Naive B cell (primary cell): Measurements from ENCODE around the gene GPBP1. TPM values are rescaled to one million over a fixed set of nuclear protein-coding genes. Genes with fewer than 3 reads are reported as not detected.
"Not testable (repeated sequence)": the region's sequence is repeated elsewhere in the genome, so short reads cannot be mapped to it uniquely, and the experiment has no call there.

Experiments
- ATAC-seq, 2 donors: fragments of 150-1000 bp; cut with Tn5 transposase; 2 replicates each; pipeline ENCODE4 v1.10.0; 2021; ENCODE audit warnings: low read depth in 2 of 2, mild to moderate bottlenecking in 2 of 2, moderate library complexity in 2 of 2
- DNase-seq: peaks from one replicate; pipeline ENCODE4 v3.0.0; 2022
- H3K27ac Mint-ChIP-seq, 6 donors: one replicate each; pipeline ENCODE4 v1.8.0; 2020 to 2022; ENCODE audit warnings: mild to moderate bottlenecking in 6 of 6, mixed read lengths in 6 of 6, moderate library complexity in 5 of 6, inconsistent platforms in 2 of 6
- H3K27me3 Mint-ChIP-seq, 3 donors: one replicate each; pipeline ENCODE4 v1.8.0; 2021 to 2022; ENCODE audit warnings: mixed read lengths in 3 of 3, mild to moderate bottlenecking in 1 of 3
- H3K36me3 Mint-ChIP-seq, 2 donors: one replicate each; pipeline ENCODE4 v1.8.0; 2020 to 2022; ENCODE audit warnings: mixed read lengths in 2 of 2, inconsistent platforms in 1 of 2, mild to moderate bottlenecking in 1 of 2
- H3K4me1 Mint-ChIP-seq, 3 donors: one replicate each; pipeline ENCODE4 v1.8.0; 2020 to 2022; ENCODE audit warnings: mixed read lengths in 3 of 3, inconsistent platforms in 1 of 3, mild to moderate bottlenecking in 1 of 3, moderate library complexity in 1 of 3
- H3K4me3 Mint-ChIP-seq, 8 donors: one replicate each; pipeline ENCODE4 v1.8.0; 2020 to 2022; ENCODE audit warnings: mild to moderate bottlenecking in 8 of 8, mixed read lengths in 8 of 8, moderate library complexity in 8 of 8, inconsistent platforms in 2 of 8
- H3K9me3 Mint-ChIP-seq, 7 donors: one replicate each; pipeline ENCODE4 v1.8.0; 2020 to 2022; ENCODE audit warnings: mixed read lengths in 7 of 7, mild to moderate bottlenecking in 5 of 7, inconsistent platforms in 2 of 7, moderate library complexity in 1 of 7
- polyA plus RNA-seq, 6 donors: library from polyadenylated mRNA; unstranded; fragments of 300-500 nt; fragmentation: Illumina TruSeq; gene quantifications; one replicate each; pipeline ENCODE4 v1.2.3, GENCODE V29; 2021; ENCODE audit warnings: low read depth in 6 of 6

The GPBP1 gene
- polyA plus RNA-seq, 6 donors from 2014 or later: 84.1 to 120 (median 106) TPM

- peak overlapping the region in 2 of 6 donors; percentile 65 to 70 for H3K27ac Mint-ChIP-seq
- H3K36me3 Mint-ChIP-seq: peaks cover 11 to 14% of the 10 kb centered on the region in 2 donors
- H3K4me1 Mint-ChIP-seq: peaks cover 61 to 89% (median 71%) of the 10 kb centered on the region in 3 donors
- DNase-seq (no peak), ATAC-seq (no peak)
- H3K27me3 Mint-ChIP-seq: no peaks in the 10 kb centered on the region
- H3K4me3 Mint-ChIP-seq: peak overlapping the region in 6 of 8 donors; percentile 48 to 88 (median 68)
- H3K9me3 Mint-ChIP-seq: no peaks in the 10 kb centered on the region
These were observed 10.5 kb downstream of the GPBP1 start for GRCh38 chr5:57184322-57184721.

GRCh38 chr5:57185313-57185712, 11.5 kb downstream of the GPBP1 start:
- Mint-ChIP-seq H3K9me3 (no peaks in the 10 kb centered on the region), H3K4me1 (peaks cover 59 to 88% (median 71%) of the 10 kb centered on the region in 3 donors), H3K4me3 (peak overlapping the region in 4 of 8 donors; percentile 6 to 33 (median 24)), H3K36me3 (peaks cover 6 to 11% of the 10 kb centered on the region in 2 donors), H3K27ac (peak overlapping the region in 3 of 6 donors; percentile 19 to 52 (median 42)), H3K27me3 (no peaks in the 10 kb centered on the region)
- ATAC-seq (no peak), DNase-seq (no peak)

- Mint-ChIP-seq H3K4me1 (peaks cover 52 to 84% (median 62%) of the 10 kb centered on the region in 3 donors), H3K4me3 (peak overlapping the region in 6 of 8 donors; percentile 6 to 86 (median 49)), H3K27me3 (no peaks in the 10 kb centered on the region), H3K9me3 (no peaks in the 10 kb centered on the region), H3K36me3 (peaks cover 6 to 11% of the 10 kb centered on the region in 2 donors), H3K27ac (peak overlapping the region in 1 of 6 donors; percentile 11)
- ATAC-seq (no peak), DNase-seq (no peak)
These were observed 12.3 kb downstream of the GPBP1 start for GRCh38 chr5:57186194-57186593.

- Mint-ChIP-seq H3K4me3 (peak overlapping the region in 7 of 8 donors; percentile 6 to 83 (median 70)), H3K4me1 (peaks cover 51 to 86% (median 59%) of the 10 kb centered on the region in 3 donors), H3K27ac (peak overlapping the region; percentile 5 to 91 (median 66)), H3K36me3 (peaks cover 6 to 15% of the 10 kb centered on the region in 2 donors)
- ATAC-seq: peak; percentile 72 to 75
- DNase-seq, H3K27me3 Mint-ChIP-seq, H3K9me3 Mint-ChIP-seq: not testable (repeated sequence)
These were observed 14.1 kb downstream of the GPBP1 start for GRCh38 chr5:57187977-57188376.

- ATAC-seq: no peak
- no peak for DNase-seq
- H3K27ac Mint-ChIP-seq: peak overlapping the region in 4 of 6 donors; percentile 8 to 74 (median 36)
- peak overlapping the region in 2 of 8 donors; percentile 1 to 20 for H3K4me3 Mint-ChIP-seq
- H3K9me3 Mint-ChIP-seq: peaks cover 0 to under 1% (median 0%) of the 10 kb centered on the region in 7 donors
- peaks cover 4 to 12% of the 10 kb centered on the region in 2 donors for H3K36me3 Mint-ChIP-seq
- H3K4me1 Mint-ChIP-seq: peaks cover 47 to 86% (median 58%) of the 10 kb centered on the region in 3 donors
- H3K27me3 Mint-ChIP-seq: no peaks in the 10 kb centered on the region
These were observed 15.7 kb downstream of the GPBP1 start for GRCh38 chr5:57189515-57189914.

GRCh38 chr5:57190593-57190992, 16.7 kb downstream of the GPBP1 start:
- ATAC-seq: no peak
- H3K27ac Mint-ChIP-seq: no peak overlapping the region
- peaks cover 8 to 23% of the 10 kb centered on the region in 2 donors for H3K36me3 Mint-ChIP-seq
- DNase-seq: no peak
- no peak overlapping the region for H3K4me3 Mint-ChIP-seq
- H3K9me3 Mint-ChIP-seq: peaks cover 0 to 2% (median 0%) of the 10 kb centered on the region in 7 donors
- no peaks in the 10 kb centered on the region for H3K27me3 Mint-ChIP-seq
- H3K4me1 Mint-ChIP-seq: peaks cover 46 to 84% (median 58%) of the 10 kb centered on the region in 3 donors

- Mint-ChIP-seq H3K27ac (peak overlapping the region in 2 of 6 donors; percentile 51 to 56), H3K27me3 (no peaks in the 10 kb centered on the region), H3K9me3 (peaks cover 0 to 2% (median 0%) of the 10 kb centered on the region in 7 donors), H3K36me3 (peaks cover 8 to 23% of the 10 kb centered on the region in 2 donors), H3K4me1 (peaks cover 43 to 82% (median 53%) of the 10 kb centered on the region in 3 donors), H3K4me3 (no peak overlapping the region)
- DNase-seq (no peak), ATAC-seq (no peak)
These were observed 17.3 kb downstream of the GPBP1 start for GRCh38 chr5:57191163-57191562.

GRCh38 chr5:57191986-57192385, 18.1 kb downstream of the GPBP1 start:
- Mint-ChIP-seq H3K27me3 (no peaks in the 10 kb centered on the region), H3K9me3 (peaks cover 0 to 2% (median 0%) of the 10 kb centered on the region in 7 donors), H3K4me3 (no peak overlapping the region), H3K4me1 (peaks cover 35 to 77% (median 45%) of the 10 kb centered on the region in 3 donors), H3K36me3 (peaks cover 8 to 23% of the 10 kb centered on the region in 2 donors), H3K27ac (peak overlapping the region in 2 of 6 donors; percentile 38 to 56)
- no peak for DNase-seq
- ATAC-seq: no peak

- H3K36me3 Mint-ChIP-seq: peaks cover 8 to 16% of the 10 kb centered on the region in 2 donors
- H3K9me3 Mint-ChIP-seq, H3K4me3 Mint-ChIP-seq, ATAC-seq, H3K27me3 Mint-ChIP-seq, DNase-seq, H3K27ac Mint-ChIP-seq: not testable (repeated sequence)
- H3K4me1 Mint-ChIP-seq: peaks cover 29 to 75% (median 43%) of the 10 kb centered on the region in 3 donors
These were observed 19.0 kb downstream of the GPBP1 start for GRCh38 chr5:57192832-57193231.

GRCh38 chr5:57193757-57194413, 20.0 kb downstream of the GPBP1 start:
- peaks cover 8 to 16% of the 10 kb centered on the region in 2 donors for H3K36me3 Mint-ChIP-seq
- no peaks in the 10 kb centered on the region for H3K27me3 Mint-ChIP-seq
- peaks cover 24 to 72% (median 42%) of the 10 kb centered on the region in 3 donors for H3K4me1 Mint-ChIP-seq
- H3K4me3 Mint-ChIP-seq: no peak overlapping the region
- ATAC-seq (no peak), DNase-seq (no peak)
- H3K9me3 Mint-ChIP-seq: peaks cover 0 to 2% (median 0%) of the 10 kb centered on the region in 7 donors
- H3K27ac Mint-ChIP-seq: peak overlapping the region in 2 of 6 donors; percentile 22 to 49

GRCh38 chr5:57194653-57195052, 20.8 kb downstream of the GPBP1 start:
- Mint-ChIP-seq H3K36me3 (peaks cover 8 to 16% of the 10 kb centered on the region in 2 donors), H3K4me1 (peaks cover 27 to 71% (median 42%) of the 10 kb centered on the region in 3 donors), H3K27ac (no peak overlapping the region), H3K9me3 (peaks cover 0 to 2% (median 0%) of the 10 kb centered on the region in 7 donors), H3K4me3 (no peak overlapping the region), H3K27me3 (no peaks in the 10 kb centered on the region)
- DNase-seq (no peak), ATAC-seq (no peak)

- Mint-ChIP-seq H3K4me3 (peak overlapping the region in 1 of 8 donors; percentile 61), H3K27me3 (no peaks in the 10 kb centered on the region), H3K4me1 (peaks cover 28 to 71% (median 42%) of the 10 kb centered on the region in 3 donors), H3K9me3 (peaks cover 0 to 2% (median 0%) of the 10 kb centered on the region in 7 donors), H3K36me3 (peaks cover 8 to 16% of the 10 kb centered on the region in 2 donors), H3K27ac (peak overlapping the region in 3 of 6 donors; percentile 1 to 74 (median 67))
- ATAC-seq (no peak), DNase-seq (no peak)
These were observed 21.2 kb downstream of the GPBP1 start for GRCh38 chr5:57195060-57195459.

GRCh38 chr5:57199866-57200265, 26.0 kb downstream of the GPBP1 start:
- Mint-ChIP-seq H3K27ac (peak overlapping the region in 5 of 6 donors; percentile 30 to 67 (median 54)), H3K27me3 (no peaks in the 10 kb centered on the region), H3K9me3 (no peaks in the 10 kb centered on the region), H3K4me3 (peak overlapping the region in 6 of 8 donors; percentile 48 to 81 (median 64)), H3K36me3 (peaks cover under 1 to 8% of the 10 kb centered on the region in 2 donors), H3K4me1 (peaks cover 36 to 78% (median 66%) of the 10 kb centered on the region in 3 donors)
- DNase-seq: no peak
- ATAC-seq: peak; percentile 30 to 33
